GM21447 (cell line): ENCODE results near the gene EFCAB11.

Experiments used
- ATAC-seq: cut with Tn5 transposase; IDR thresholded peaks from one replicate; pipeline ENCODE4 v1.9.1; 2021; ENCODE audit not compliant: unreplicated experiment

Gene EFCAB11

DNA sequence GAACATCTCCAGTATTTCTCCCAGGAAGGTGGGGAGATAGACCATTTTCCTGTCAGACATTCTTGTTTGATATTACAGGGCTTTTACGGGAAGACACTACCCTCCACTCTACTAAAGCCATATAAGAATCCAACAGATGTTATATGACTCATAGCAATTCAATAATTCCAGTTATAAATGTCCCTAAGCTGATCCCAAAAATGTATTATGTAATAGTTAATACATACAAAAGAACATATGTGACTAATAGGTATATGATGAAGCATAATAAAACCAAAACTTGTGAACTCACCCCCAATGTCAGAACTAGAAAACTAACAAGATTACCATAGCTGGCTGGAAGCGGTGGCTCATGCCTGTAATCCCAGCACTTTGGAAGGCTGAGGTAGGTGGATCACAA lies 84.2 kb downstream of the EFCAB11 start:
- no peak for ATAC-seq

DNA sequence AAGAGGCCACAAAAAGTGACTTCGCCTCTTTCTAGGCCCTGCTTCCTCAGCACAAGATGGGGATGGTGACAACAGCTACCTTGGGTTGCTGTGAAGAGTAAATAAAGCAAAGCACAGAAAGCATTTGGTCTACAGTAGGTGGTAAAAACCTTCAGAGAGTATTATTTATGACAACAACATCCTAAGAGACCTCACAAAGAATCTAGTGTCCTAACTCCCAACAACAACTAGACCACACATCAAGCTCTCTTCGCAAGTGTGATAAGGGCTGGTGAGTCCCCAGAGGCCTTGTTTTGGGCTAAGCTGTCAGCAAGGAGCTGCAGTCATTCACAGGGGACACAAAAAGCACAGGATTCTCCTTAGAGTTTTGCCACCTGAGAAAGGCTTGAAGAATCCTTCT lies 84.9 kb downstream of the EFCAB11 start:
- no peak for ATAC-seq

DNA sequence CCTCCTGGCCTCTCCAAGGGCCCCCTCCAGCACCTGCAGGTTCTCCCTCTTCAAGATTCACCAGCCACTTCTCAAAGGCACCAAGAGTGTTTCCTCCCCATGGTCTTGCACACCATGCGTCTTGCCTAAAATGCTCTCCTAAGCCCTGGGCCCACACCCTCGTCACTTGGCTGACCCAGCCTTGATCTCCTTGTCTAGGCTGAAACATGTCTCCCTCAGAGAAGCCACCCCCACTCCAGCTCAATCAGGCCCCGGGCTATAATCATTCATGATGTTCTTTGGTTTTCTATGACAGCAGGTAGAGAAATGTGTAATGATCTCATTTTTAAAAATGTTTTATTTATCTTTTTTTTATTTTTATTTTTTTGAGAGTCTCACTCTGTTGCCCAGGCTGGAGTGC lies 88.1 kb downstream of the EFCAB11 start:
- no peak for ATAC-seq

DNA sequence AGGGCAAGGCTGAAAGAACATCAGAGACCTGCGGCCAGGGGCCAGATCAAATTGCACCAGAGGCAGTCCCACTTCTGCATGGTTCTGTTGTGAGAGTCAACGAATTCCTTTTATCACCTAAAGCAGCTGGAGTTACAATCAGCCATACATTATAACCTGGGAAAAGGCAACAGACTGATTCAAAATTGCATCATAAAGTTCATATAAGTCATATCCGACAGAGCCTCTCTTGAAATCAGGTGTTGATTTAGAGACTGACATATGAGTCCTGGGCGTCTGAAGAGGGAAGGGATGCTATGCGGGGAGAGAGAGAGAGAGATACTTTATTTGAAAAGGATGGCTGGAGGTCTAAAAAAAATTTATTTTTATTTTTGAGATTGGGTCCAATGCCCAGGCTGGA lies 89.4 kb downstream of the EFCAB11 start:
- ATAC-seq, result no peak

DNA sequence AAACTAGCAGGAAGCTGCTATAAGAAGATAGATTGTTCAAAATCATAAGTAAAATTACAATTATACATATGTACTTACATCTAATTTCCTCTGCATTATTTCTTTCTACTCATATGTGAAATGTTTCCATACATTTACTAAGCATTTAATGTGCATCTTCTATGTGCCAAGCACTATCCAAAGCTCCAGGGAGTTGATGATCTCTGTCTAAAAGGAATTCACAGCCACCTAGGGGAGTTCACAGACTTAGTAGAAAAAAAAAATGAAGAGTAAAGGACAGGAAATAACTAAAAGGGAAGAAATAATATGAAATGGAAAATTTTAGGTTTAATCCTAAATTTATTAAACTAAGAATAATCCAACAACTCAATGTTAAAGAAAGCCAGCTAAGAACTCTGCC lies 91.7 kb downstream of the EFCAB11 start:
- ATAC-seq, result no peak

DNA sequence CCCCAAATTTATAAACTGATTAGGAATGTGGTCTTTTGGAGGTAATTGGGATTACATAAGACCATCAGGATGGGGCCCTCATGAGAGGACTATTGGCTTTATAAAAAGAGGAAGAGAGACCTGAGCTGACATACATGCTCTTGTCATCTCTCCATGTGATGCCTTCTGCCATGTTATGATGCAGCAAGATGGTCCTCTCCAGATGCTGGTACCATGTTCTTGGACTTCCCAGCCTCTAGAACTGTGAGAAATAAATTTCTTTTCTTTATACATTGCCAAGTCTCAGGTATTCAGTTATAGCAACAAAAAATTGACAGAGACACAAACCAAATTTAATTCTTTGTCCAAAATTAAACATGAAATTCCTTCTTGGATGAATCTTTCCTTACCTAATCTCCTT lies 92.9 kb downstream of the EFCAB11 start:
- no peak for ATAC-seq

DNA sequence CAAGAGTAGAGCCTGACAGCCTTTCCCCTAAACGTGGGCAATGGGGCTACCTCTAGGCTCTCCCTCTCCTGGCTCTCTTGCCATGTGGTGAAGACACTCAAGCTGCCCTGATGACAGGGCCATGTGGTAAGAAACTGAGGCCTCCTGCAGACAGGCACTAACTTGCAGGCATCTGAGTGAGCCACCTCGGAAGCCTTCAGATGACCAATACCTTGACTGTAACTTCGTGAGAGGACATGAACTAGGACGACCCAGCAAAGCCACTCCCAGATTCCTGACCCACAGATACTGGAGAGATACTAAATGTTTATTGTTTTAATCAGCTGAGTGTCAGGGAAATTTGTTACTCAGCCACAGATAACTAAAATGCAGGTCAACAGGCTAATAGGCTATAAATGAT lies 96.4 kb downstream of the EFCAB11 start:
- ATAC-seq, result no peak

DNA sequence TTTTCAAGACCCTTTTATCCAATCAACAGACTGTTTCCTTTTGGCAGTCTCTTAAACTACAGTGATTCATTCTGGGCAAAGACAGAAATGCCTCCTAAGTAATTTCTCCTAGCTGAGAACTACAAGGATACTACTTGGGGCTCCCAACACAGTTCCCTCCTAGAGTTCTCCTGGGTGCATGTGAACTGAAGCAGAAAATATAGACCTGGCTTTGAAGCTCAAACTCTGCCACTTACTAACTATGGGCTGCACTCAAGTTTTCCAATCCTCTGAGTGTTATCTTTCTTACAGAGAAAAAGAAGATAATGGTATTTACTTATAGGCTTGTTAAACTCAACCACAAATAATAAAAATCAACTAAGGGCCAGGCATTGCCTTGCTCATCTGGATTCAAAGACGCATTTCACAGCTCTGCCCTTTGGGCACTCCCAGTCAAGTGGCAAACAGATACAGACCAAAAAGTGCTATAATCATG lies 97.6 kb downstream of the EFCAB11 start:
- ATAC-seq, result no peak

DNA sequence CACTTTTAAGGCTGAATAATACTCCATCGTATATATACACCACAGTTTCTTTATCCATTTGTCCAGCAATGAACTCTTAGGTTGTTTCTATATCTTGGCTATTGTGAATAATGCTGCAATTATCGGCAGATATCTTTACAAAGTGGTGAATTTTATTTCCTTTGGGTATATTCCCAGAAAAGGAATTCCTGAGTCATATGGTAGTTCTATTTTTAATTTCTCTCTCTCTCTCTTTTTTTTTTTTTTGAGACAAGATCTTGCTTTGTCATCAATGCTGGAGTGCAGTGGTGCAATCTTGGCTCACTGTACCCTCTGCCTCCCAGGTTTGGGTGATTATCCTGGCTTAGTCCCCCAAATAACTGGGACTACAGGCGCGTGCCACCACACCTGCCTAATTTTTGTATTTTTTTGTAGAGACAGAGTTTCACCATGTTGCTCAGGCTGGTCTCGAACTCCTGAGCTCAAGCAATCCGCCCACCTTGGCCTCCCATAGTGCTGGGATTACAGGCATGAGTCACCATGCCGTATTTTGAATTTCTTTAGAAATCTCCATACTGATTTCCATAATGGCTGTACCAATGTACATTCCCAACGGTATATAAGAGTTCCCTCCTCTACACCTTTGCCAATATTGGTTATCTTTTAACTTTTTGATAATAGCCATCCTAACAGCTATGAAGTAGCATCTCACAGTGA lies 98.4 kb downstream of the EFCAB11 start:
- ATAC-seq, result no peak

DNA sequence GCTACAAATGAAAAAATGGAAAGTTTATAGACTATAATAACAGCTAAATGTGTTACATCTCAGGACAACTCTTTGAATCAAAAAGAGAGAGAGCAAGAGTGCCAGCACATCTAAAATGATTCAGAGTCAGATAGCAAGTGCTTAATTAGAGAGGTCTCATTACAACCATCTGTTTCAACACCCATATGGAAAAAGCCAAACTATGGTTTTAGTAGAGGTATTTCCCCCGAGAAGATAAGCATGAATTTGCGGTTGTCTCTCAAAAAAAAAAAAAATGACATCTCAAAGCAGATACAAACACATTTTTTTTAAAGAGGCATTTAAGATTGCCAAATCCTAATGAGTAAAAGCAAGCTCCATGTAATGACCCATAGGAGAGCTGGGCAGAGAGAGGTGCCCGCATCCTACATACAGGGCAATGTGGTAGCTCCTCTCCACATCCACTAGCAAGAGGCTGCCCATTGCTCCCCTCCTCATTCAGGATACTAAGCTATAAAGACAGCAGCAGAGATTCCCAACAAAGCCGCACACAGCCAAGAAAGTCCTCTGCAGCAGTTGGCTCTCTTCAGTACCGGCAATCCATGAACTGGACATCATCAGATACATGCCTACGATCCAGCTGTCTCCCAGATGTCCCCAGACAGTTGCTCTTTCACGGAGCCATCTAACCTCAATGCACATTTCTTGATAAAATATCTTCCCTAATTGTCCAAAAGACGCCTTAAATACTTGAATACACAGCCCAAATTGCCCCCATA lies 100.4 kb downstream of the EFCAB11 start:
- no peak for ATAC-seq

DNA sequence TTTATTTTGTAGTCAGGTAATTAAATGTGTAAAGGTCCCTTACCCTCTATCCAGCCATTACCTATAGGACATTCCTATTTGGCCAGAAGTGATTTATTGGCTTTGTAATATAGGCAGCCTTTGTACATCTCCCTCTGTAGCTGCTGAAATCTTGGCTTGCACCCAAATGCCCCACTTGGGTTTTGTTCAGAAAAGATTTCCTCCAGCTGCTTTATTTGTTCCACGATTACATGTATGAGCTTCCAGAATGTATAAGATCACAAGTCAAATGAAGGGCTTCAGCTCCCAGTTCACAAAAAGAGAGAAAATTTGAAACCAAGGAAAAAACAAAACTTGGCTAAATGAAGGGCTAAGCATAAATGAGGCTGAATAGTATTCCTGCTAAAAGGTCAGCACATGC lies 103.4 kb downstream of the EFCAB11 start:
- no peak for ATAC-seq

DNA sequence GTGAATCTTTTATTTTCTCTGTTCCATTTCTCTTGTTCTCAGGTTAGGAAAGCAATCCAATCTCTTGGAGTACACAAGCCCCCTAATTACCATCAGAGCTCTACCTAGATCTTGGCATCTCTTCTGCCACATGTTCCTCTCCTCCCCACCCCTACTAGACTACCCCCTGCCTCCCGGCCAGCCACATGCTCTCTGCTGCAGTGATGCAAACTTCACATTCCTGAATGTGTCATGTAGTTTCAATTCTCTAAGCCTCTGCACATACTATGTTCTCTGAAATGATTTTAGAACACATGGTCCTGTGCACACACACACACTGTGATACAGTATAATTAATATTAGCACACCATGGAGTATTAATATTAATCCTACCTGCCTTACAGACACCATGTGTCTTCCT lies 104.6 kb downstream of the EFCAB11 start:
- no peak for ATAC-seq

DNA sequence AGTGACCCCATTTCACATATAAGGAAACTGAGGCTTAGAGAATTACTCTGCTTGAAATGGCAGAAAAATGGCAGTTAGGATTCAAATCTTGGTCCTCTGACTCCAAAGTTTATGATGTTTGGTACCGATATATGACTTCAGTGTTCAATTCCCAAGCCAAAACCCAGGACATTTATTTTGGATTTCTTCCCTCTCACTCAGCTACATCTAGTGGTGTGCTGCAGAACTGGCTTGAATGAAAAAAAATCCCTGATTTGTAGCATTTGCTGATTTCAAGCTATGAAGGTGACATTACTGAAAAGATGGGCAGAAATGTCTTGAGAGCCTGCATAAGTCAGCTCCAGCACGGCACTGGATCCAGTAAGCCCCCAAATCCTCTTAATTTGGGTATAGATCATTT lies 106.4 kb downstream of the EFCAB11 start:
- ATAC-seq, result no peak

DNA sequence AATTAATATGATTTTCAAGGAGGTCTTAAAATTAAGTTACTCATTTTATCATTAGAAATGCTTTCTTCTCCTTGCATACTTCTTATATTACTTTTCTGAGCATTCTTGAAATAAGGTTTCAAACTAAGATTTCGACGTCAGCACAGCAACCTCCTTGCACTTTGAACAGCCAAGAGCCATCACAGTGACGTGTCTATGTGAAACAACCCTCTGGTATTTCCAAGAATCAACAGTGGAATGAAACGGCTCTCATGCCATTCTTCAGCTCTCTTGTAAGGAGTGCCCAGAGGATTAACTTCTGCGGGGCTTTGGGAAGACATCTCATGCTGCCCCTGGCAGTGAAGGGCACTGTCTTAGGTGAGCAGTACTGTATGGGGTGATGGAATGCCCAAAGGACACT lies 109.2 kb downstream of the EFCAB11 start:
- ATAC-seq, result no peak

DNA sequence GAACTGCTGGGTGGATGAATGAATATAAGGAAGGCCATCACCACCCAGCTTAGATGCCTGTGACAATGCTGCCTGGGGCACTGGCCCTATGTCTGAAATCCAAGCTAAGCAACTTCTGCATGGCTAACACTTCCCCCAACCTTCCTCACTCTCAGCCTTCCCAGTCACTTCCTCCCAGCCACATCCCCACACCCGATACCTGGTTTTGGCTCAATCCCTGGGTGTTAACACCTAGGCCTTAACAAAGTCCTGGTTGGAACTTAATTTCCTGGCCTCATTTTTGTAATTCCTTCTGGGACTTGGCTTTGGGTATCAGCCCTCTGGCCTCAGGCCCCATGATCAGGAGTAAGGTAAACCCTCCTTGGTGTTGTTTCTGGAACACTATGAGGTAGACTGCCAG lies 110.0 kb downstream of the EFCAB11 start:
- ATAC-seq, result no peak

DNA sequence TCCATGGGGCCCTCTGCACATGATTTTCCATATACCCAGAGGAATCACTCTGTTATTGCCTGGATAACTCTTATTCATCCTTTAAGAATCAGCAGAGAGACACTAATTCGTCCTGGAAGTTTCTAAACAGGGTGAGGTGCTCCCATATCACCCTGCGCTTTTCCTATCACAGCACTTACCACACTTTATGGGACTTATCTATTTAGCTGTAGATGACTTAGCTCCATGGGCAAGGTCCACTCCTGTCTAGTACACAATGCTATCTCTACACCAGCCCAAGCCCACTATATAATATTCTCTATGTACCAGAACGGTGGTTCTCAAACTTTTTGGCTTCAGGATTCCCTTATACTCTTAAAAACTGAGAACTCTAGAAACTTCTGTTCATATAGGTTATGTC lies 111.7 kb downstream of the EFCAB11 start:
- ATAC-seq, result no peak

DNA sequence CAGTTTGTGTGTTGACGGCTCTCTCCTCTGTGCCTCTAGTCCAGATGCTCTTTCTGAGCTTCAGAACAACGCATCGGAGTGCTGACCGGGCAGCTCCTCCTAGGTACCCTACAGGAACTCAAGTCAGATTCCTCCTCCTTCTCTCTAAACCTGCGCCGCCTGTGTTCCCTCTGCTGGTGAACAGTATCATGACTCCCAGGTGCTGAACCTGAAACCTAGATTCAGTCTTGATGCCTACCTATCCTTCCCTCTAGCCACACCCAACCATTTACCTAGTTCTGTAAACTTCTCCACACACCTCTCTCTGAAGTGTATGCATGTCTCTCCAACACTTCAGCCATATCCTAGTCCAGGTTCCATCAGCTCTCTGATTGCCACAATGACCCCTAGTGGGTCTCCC lies 112.7 kb downstream of the EFCAB11 start:
- no peak for ATAC-seq

DNA sequence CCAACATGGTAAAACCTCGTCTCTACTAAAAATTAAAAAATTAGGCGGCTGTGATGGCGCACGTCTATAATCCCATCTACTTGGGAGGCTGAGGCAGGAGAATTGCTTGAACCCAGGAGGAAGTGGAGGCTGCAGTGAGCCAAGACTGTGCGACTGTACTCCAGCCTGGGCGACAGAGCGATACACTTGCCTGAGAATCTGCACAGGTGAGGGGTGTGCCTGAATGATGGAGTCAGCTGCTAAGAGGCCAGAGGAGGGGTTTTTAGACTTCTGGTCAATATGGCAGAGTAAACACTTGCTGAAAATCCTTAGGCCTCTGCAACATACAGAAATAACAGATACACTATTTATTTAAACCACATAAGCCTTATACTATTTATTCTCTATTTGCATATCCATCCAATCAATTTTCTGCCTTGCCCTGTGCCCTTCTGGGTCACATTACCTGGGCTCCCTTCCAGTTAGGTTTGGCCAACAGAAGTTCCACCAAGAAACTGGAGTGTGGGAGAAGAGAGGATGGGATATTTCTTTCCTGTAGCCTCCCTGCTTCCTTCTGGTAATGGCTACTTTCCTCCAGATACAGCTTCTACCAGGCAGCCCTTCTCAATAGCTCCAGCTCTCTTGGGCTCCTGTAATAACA lies 117.6 kb downstream of the EFCAB11 start:
- no peak for ATAC-seq

DNA sequence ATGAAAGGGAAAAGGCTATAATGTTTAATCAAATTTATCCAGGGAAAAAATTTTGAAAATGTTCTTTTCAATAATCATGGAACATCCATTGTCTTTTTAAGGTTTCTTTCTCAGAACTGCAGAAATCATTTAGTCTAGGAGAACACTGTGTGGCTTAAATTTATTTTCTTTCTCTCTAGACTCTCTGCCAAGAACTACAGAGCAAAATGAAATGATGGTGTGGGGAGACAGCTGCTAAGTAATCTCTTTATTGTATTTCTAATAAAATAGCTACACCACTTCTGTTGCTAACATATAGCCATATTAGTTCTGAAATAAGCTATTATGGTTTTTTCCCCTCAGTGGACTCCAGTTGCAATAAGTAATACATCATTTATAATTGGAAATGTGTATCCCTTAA lies 120.9 kb downstream of the EFCAB11 start:
- no peak for ATAC-seq

DNA sequence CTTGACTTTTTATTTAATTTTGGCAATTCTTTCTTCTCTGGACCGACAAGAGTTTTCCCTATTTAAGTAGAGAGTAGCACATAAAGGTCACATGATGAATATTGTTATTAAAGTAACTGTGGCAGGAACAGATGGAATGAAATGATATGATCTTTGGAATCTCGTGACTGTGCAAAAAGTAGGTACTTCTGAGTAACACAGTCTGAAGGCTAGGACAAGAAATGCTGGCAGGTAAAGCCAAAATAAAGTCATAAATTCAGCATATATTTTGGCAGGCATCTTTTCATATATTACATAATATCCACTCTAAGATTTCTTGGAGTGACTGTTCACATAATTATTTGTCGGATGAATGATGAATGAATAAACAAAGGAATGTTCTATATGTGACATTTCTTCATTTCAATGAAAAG lies 121.4 kb downstream of the EFCAB11 start:
- no peak for ATAC-seq

DNA sequence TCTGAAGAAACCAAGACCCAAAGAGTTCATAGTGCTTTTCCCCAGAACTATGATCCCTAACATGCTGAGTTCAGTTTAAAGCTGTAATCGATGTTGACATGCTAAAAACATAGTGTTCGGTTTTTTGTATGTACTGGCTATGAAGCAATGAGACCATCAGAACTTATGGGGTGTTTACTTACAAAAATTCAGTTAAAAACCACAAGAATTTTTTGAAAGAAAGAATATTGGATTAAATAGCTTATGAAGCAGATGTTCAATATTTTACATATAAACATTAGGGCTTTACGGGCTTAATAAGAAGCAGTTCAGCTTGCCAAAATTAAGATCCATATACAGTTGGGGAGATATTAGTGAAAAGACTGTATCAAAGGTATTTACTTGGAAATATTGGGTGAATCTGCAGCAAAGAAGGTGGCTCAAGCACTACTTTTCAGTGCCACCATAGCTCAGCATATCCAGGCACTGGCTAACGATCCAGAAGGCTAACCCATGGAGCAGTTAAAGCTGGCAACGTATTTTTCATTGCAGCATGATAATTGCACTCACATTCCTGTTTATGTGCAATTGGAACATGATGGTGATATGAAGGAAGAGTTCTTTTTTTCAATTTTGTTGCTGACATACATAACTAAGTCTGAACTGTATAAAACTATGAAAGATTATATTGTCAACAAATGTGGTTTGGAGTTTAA lies 125.9 kb downstream of the EFCAB11 start:
- no peak for ATAC-seq

DNA sequence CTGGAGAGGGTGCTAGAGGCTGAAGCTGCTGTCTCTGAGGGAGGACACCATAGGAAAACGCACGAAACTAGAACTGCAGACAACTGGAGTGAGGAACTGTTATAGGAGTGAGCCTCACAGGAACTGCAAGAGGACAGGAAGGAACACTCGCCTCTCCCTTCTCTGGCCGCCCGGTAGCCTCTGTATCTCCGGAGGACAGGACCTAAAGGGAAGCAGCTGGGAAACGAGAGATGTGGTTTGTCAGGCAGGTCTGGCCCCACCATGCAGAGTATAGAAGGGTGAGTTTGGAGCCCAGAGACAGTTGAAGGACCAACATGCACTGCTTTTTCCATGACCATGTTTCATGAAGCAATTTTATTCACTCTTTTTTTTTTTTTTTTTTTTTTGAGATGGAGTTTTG lies 127.3 kb downstream of the EFCAB11 start:
- ATAC-seq, result no peak
